Erythroblast (primary cell): Measurements from ENCODE around the gene DHDH.

Experiments
- GATA1 ChIP-seq: IDR thresholded peaks from 2 replicates; pipeline ENCODE4 v1.6.1; 2011; ENCODE audit warnings: low read depth, mild to moderate bottlenecking, control low read depth, low read length, moderate library complexity
- POLR2A ChIP-seq: IDR thresholded peaks from 2 replicates; pipeline ENCODE4 v1.6.1; 2011; ENCODE audit warnings: mild to moderate bottlenecking, low read length

DNA sequence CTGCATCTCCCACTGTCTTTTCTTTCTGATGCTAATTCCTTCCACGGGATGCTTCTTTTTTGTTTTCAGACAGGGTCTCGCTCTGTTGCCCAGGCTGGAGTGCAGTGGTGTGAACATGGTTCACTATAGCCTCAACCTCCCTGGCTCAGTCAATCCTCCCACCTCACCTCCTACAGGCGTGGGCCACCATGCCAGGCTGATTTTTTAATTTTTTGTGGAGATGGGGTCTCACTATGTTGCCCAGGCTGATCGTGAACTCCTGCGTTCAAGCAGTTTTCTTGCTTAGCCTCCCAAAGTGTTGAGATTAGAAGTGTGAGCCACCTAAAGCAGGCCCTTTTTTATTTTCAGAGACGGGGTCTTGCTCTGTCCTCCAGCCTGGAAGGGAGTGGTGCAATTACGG is 54.8 kb downstream of the DHDH start:
- no peak for TF ChIP-seq POLR2A
- no peak for TF ChIP-seq GATA1
